Fibroblast of skin of left biceps (primary cell): ENCODE results near the gene MAX.
A peak's percentile ranks its signal among the peaks of the same experiment; 100 is the strongest.

Experiments
- DNase-seq, 2 experiments: peaks; one replicate each; pipeline ENCODE4 v3.0.0-alpha.2; 2013; ENCODE audit warnings: low read depth in 2 of 2

MAX gene

GRCh38 chr14:65073605-65074201, 28.6 kb downstream of the MAX start:
- no peak for DNase-seq

GRCh38 chr14:65072937-65073336, 29.4 kb downstream of the MAX start:
- DNase-seq, result no peak

GRCh38 chr14:65072256-65072655, 30.1 kb downstream of the MAX start:
- peak in 1 of 2 experiments; percentile 10 for DNase-seq

- DNase-seq, result no peak
Observed at GRCh38 chr14:65071544-65071943, 30.8 kb downstream of the MAX start.

- DNase-seq, result no peak
Observed at GRCh38 chr14:65070471-65070976, 31.8 kb downstream of the MAX start.

- no peak for DNase-seq
Observed at GRCh38 chr14:65069874-65070413, 32.4 kb downstream of the MAX start.

GRCh38 chr14:65065719-65066118, 36.6 kb downstream of the MAX start:
- DNase-seq, result no peak

- no peak for DNase-seq
Observed at GRCh38 chr14:65062096-65063075, 39.9 kb downstream of the MAX start.

GRCh38 chr14:65057695-65058094, 44.6 kb downstream of the MAX start:
- DNase-seq, result no peak

GRCh38 chr14:65054471-65055085, 47.7 kb downstream of the MAX start:
- no peak for DNase-seq

GRCh38 chr14:65053466-65053865, 48.9 kb downstream of the MAX start:
- no peak for DNase-seq

GRCh38 chr14:65052832-65053231, 49.5 kb downstream of the MAX start:
- no peak for DNase-seq

GRCh38 chr14:65045709-65046108, 56.6 kb downstream of the MAX start:
- no peak for DNase-seq

GRCh38 chr14:65045006-65045405, 57.3 kb downstream of the MAX start:
- no peak for DNase-seq

GRCh38 chr14:65044596-65044959, 57.7 kb downstream of the MAX start:
- no peak for DNase-seq

- DNase-seq, result no peak
Observed at GRCh38 chr14:65043893-65044595, 58.3 kb downstream of the MAX start.

- no peak for DNase-seq
Observed at GRCh38 chr14:65042731-65043372, 59.5 kb downstream of the MAX start.

- no peak for DNase-seq
Observed at GRCh38 chr14:65042296-65042695, 60.0 kb downstream of the MAX start.

GRCh38 chr14:65041434-65041915, 60.8 kb downstream of the MAX start:
- DNase-seq, result no peak

GRCh38 chr14:65040666-65041433, 61.5 kb downstream of the MAX start:
- DNase-seq, result no peak
